ENCODE data around the gene COPA.
"Not testable (repeated sequence)": the region's sequence is repeated elsewhere in the genome, so short reads cannot be mapped to it uniquely, and the experiment has no call there.

The COPA gene

DNA sequence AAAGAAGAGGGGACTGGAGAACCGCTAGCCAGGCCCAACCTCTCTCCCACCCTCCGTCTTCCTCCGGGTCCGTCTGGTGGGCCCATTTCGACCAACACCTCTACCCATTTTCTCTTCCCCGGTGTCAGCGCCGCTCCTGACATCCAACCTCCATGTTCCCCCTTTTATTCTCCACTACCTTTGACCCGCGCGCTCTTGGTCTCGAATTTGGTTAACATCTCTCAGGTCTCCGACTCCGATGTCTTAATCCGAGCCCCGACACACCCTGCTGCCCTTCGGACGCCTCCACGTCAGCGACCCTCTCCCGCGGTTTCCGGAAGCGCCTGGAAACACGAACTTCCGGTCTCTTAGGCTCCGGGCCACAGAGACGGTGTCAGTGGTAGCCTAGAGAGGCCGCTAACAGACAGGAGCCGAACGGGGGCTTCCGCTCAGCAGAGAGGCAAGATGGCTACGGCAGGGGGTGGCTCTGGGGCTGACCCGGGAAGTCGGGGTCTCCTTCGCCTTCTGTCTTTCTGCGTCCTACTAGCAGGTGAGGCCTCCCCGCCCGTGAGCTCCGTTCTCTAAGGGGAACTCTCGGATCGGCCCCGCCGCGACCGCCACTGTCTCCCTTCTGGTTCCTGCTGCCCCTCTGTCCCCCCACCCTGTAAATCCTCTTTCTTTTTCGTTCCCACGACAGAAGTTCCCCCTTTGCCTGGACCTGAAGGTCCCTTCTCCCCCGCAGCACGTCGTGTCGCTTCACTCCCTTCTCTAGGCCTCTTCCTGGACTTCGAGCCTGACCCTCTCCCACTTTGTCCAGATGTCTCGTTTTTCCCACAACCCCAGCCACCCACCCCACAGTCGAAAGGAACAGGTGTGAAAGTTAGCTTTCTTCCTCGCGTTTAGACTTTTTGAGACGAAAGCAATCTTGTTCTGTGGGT, at the start of gene COPA, which contains the start of gene NCSTN:
TSS of gene COPA (minus strand) at position 298 of the 917 bp plus-strand sequence. CDS start at position 218, 80 bp downstream.
TSS of gene NCSTN (plus strand) at position 431 of the 917 bp plus-strand sequence. CDS start at position 445, 14 bp downstream.
- DNase-seq, result peak; percentile 84 to 85

DNA sequence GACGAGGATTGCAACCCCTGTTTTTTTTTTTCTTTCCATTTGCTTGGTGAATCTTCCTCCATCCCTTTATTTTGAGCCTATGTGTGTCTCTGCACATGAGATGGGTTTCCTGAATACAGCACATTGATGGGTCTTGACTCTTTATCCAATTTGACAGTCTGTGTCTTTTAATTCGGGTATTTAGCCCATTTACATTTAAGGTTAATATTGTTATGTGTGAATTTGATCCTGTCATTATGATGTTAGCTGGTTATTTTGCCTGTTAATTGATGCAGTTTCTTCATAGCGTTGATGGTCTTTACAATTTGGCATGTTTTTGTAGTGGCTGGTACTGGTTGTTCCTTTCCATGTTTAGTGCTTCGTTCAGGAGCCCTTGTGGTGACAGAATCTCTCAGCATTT, 45.4 kb upstream of the COPA start:
- not testable (repeated sequence) for DNase-seq

DNA sequence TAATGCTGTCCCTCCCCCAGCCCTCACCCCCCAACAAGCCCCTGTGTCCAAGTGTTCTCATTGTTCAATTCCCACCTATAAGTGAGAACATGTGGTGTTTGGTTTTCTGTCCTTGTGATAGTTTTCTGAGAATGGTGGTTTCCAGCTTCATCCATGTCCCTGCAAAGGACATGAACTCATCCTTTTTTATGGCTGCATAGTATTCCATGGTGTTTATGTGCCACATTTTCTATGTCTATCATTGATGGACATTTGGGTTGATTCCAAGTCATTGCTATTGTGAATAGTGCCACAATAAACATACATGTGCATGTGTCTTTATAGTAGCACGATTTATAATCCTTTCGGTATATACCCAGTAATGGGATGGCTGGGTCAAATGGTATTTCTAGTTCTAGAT, 41.8 kb upstream of the COPA start:
- not testable (repeated sequence) for DNase-seq

DNA sequence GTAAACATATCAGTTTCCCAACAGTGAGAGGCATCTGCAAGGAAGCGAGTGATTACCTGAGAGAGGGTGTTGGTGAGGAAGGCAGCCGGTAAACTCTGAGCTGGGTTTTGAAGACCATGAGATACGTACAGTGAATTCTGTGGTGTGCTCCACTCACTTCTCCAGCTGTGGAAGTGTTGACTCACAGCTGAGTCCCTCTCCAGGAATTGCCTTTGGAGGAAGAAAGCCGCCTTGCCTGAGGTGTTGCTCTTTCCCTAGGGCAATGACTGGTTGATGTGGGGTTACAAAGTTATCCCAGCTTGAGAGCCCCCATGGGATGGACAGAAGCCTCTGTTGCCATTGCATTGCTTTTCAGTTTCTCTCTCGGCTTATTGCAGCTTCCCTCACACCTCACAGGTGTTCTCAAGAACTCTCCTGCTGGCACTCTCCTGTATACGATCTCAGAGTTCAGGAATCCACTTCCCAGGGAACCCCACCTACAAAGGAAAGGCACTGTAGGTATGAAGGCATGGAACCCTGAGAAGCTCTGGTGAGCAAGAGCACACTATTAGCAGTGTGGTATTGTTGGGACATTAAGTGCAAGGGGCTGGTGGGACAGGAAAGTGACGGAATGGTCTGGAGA, 34.6 kb upstream of the COPA start:
- no peak for DNase-seq

DNA sequence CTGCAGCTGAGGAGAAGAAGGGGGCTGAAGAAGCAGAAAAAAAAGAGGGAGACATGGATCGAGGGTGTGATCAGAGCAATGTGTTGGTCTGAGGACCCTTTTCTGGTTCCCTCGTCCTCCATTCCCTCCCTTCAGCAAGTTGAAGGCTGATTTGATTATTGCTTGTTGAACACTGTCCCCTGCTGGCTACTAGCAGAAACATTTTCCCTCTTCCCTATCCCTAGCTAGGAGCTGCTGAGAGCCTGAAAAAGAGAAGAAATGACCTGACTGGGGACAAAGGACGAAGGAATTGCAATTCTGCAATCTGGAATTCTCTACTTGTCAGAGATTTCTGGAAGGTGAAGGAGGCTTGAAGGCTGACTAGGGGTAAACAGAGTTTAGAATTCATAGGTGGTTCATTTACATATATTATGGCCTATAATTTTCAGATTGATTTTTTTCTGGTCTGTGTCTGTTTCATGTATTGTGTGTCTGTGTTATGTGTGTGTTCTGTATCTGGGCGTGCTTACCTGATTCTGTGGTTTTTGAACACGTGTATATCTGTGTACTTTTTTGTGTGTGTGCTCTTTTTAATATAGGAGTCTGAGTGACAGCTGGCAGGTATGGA, 33.6 kb upstream of the COPA start:
- peak in 1 of 2 donors; percentile 16 for DNase-seq

DNA sequence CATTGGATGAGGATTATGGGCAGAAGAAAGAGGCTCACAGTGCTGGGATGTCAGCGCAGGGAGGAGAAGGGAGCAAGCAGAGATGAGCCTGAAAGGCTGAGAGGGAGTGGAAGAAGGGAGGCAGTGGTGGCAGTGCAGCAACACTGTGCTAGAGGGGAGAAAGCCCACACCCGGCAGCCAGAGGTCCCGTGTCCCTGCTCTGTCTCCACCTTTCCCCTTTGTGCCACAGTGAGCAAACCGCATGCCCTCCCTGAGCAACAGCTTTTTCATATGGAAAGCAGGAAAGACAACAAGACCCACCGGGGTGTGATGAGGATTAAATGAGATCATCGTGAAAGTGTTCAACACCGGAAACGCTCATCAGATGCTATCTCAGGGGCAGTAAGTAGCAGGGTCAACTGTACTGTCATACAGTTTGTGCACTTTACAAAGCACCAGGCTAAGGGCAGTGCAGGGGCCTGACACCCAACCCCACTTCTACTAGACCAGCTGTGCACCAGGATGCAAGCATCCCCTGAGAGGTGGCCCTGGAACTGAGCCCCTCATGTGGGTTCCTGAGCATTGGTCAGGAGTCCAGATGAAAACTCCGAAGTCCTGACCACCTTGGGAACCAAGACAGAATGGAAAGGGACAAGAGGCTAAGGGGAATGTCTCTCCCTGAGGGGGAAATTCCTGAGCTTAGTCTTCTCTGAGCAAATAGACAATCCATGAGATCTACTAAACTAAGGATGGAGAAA, 32.9 kb upstream of the COPA start:
- DNase-seq, result peak in 1 of 2 donors; percentile 10

DNA sequence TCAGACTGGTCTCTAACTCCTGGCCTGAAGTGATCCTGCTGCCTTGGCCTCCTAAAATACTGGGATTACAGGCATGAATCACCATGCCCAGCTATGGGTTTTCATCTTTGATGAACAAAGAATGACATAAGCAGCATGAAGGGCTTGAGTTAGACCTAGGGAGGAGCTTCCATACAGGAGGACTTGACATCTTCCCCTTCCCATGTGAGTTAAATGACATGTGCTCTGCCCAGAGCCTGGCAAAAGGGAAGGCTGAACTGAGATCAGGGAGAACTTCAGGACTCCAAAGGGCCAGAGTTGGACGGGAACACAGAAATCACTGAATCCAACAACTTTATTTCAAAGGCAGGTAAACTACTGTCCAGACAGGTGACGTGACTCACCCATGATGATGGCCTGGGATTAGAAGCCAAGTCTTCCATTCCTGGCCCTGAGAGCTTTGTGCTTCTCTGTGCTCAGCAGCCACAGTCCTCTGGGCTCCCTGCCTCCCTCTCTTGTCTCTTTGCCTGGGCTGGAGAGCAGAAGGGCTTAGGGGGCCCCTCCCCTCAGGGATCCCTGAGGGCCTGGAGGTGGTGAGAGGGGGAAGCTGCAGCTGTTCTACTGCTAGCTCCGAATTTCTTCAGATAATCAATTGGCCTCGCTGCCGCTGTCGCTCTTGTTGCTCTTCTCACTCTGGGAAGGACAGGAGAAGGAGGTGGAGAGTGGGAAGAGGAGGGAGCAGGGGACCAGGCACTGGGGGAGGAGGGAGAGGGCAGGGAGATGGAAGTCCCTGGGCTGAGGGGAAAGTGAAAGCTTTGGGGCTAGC, 31.5 kb upstream of the COPA start:
- no peak for DNase-seq

DNA sequence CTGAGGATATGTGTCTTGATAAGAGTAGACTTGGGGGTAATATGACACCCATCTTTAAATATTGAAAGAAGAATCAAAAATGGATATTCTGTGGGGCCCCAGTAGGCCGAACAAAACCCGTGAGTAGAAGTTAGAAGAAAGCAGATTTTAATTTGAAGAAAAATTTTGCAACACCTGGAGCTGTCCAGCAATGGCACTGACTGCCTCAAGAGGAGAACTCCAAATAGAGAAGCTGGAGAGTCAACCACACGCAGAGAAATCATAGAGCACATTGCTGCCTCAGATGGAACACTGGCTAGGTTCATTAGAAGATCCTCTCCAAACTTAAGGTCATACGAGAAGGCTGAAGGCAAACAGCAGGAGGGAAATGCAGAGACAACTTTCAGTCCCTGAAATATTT, 30.6 kb upstream of the COPA start:
- DNase-seq, result no peak

DNA sequence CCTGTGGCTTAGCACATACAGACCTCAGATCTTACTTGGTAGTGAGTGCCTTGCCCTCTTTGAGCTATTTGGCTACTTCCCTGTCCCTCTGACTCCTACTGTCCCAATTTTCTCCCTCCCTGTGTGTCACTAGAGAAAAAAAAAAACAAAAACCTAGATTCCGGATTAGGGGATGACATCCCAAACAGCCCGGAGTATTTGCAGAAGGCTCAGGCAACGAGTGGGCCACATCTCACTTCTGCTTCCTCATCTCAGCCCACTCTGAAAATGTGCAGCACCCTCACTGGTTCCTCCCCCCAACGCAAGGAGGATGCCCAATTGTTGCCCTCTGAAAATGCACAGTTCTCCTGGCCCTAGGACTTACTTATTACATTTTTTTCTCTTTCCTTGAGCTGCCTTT, 28.7 kb upstream of the COPA start:
- no peak for DNase-seq

DNA sequence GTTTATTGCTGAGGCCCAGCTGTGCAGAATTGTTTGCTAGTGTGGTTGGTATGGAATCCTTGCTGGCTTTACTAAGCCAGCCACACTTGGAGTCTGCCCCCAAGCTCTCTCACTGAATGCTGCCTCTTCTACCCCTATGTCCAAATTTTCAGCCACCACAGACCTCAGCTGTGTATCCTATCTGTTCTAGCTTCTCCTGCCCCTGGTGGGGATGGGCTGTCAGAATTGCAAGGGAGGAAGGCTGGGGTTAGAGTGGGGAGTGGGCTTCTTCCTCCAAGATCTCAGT, 28.2 kb upstream of the COPA start:
- no peak for DNase-seq

DNA sequence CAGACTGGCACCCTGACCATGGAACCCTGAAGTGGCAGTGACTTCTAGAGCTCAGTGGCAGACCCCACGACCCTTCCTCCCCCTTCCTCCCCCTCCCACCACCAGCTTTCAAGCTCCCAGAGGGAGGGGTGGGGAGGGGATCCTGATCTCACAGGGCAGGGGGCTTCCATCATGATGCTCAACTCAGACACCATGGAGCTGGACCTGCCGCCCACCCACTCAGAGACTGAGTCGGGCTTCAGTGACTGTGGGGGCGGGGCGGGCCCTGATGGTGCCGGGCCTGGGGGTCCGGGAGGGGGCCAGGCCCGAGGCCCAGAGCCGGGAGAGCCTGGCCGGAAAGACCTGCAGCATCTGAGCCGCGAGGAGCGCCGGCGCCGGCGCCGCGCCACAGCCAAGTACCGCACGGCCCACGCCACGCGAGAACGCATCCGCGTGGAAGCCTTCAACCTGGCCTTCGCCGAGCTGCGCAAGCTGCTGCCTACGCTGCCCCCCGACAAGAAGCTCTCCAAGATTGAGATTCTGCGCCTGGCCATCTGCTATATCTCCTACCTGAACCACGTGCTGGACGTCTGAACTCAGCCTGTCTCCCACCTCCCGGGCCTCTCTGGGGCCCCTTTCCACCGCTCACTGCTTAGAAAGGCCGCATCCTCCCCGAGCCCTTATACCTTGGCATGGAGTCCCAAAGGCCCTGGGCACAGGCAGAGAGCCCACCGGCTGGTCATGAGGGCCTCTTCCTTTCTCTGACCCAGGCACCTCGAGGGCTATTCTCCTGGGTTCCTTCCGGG, 27.7 kb upstream of the COPA start:
- no peak for DNase-seq

DNA sequence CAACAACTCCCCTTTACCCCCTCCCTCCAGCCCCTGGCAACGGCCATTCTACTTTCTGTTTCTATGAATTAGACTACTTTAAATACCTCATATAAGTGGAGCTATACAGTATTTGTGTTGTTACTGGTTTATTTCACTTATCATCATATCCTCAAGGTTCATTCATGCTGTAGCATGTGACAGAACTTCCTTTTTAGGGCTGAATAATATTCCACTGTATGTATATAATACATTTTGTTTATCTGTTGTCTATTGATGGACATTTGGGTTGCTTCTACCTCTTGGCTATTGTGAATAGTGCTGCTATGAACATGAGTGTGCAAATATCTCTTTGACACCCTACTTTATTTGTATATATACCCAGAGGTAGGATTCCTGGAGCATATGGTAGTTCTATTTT, 26.0 kb upstream of the COPA start:
- DNase-seq, result no peak

DNA sequence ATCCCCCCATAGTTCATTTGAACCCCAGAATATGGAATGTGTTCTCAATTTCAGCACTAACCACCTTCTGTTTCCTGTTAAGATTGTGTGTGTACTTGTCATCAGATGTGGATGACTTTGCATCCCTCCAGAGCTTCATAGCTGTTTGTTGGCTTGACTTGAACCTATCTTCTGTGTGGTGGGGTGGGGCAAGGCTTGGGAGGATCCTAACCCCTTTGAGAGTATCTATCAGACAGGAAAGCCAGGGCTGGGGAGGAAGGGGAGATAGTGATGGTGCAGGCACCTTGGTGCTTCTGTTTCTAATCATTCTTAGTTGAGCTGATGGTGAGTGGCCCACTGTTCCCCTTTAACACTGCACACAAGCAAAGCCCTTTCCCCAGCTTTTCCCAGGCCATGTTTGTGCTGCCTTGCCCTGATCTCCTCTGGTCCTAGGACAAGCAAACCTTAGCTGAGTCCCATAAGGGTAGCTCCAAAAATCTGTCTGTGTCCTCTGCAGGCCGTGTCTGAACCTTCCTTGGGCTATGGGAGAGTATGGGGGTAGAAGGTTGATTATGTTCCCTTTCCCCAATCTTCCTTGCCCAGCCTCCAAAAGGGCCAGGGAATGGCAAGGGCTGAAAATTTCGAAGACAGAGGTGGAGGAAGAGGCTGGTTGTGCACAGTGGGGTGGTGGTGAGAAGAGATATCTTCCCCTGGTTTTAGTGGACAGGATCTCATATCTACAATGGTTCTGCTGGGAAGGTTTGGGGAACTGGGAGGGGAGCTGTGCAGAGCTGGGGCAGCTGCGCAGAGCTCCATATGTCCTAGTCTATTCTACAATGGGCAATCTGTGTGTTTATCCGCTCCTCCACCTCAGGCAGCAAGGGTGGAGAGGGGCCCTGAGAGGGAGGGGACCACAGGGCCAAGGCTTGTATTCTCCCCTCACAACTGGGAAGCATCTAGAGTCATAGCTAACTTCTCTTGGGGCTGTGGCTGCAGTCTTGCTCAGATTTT, 25.2 kb upstream of the COPA start:
- DNase-seq, result no peak

DNA sequence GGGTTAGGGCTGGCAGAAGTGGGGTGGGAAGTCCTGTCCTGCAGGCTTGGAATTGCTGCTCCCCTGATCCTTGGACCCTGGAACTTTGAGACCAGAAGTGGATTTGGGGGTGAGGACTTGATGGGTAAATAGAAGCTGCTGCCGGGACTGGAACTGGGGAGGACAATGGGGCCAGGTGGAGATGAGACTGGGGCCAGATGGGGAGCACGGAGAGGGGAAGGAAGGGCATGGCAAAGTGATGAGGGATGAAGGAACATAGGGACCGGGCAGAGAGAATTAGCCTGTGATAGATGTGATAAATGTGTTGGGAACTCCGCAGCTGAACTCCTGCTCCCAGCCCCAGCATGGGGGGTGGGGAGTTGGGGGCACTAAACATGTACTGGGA, 24.5 kb upstream of the COPA start:
- no peak for DNase-seq

DNA sequence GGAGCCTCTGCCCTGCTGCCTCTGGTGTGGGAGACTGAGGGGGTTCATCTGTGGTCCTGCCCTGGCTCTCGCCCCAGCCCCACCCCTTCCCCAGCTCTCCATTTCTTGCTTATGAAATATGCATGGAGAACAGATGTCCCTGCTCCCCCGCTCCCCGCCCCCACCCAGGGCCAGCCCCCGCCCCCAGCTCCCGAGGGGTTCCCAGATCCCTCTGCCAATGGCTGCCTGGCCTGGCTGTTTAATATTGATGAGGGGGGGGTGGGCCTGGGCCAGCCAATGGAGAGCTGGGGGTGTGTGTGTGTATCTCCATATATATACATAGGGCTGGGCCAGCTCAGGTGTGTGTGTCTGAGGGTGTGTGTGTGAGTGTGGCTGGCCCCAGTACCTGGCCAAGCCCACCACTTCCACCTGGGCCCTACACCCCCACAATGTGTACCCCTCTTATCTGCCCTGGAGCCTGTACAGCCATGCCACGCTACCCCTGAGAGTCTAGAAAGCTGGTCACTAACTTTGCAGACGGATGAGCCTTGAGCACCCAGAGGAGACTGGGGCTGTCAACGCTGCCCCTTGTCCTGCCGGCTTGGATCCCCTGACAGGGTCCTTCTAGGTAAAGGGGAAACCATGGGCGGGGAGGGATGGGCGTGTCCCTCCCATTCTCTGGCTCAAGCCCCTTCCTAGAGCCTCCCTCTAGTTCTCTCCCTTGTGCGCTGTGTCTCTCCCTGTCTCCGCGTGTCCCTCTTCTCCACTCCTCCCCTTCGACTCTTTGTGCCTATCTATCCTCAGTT, 23.9 kb upstream of the COPA start, which contains the start of gene NHLH1:
TSS of gene NHLH1 (plus strand) at position 341 of the 785 bp plus-strand sequence. CDS start 3,661 bp downstream, outside the sequence.
- no peak for DNase-seq

DNA sequence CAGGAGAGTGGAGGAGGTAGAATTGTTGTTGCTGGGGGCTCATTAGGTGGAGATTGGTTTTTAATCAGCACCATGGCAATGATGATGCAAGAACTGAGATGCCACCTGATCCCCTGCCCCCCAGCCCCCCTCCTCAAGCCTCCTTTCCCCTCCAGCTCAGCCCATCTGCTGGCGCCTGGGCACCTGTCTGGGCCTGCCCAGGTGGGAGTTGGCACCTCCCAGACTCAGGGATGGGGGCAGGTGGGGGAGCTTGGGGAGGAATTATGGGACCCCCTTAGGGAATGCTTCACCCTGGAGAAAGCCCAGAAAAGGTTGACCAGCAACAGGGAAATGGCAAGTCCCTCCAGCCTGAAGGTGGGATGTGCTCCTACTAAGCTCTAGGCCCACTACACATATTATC, 22.3 kb upstream of the COPA start:
- DNase-seq, result no peak

DNA sequence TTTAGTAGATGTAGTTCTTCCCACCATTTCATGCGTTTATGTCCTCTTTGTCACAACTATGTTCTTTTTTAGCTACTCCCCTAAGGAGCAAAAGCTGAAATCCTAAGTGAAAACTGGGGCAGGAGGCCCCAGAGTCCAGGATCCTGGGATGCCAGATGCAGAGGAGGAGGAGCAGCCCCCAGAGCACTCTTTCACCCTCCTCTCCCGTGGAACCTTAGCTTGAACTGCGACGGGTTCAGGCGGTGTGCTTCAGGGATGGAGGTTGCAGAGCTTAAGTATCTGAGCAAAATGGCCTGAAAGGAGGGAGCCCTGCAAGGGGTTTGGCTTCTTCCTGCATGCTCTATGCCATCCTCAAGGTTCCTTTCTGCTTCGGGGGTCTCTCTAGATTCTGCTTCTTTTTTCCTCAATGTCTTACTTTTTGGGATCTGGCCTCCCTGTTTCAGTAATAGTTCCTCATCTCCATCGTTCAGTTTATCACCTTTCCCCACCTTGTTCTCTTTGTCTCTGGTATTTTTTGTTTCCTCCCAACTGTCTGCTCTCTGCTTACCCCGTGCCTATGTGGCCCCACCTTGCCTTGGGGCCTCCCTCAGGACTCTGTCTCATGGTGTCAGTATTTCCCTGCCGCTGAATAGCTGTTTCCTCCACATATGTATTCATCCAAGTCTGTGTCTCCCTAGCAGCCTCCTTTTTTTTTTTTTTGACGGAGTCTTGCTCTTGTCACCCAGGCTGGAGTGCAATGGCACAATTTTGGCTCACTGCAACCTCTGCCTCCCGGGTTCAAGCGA, 21.1 kb upstream of the COPA start:
- DNase-seq, result no peak

DNA sequence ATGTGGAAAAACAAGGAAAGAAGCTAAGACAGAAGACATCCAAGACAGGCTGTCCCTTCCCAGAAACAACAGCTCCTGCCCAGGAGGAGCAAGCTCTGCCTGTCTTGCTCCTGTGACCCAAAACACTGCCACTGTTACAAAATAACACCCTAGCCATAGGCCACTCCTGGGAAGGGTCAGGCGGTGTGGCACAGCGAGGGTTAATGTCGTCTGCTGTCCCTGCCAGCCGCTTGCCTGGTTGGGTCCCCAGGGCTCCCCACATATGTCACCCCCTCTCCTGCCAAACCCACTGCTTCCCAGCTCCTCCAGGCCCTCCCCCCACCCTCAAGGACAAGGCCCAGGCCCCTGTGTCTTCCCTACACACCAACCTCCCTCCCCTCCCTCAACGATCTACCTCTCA, 20.0 kb upstream of the COPA start:
- DNase-seq, result no peak
